CD4-positive, alpha-beta T cell treated with Interleukin-1 beta for 1 hour (primary cell): ENCODE results near the gene PPP2R2D.

Experiments used
- DNase-seq, 2 donors: peaks; one replicate each; pipeline ENCODE4 v3.0.0-alpha.2; 2020 to 2022

Gene PPP2R2D

GRCh38 chr10:131900350-131901152, at the start of gene PPP2R2D:
TSS of gene PPP2R2D (plus strand) at chr10:131901008. CDS start at chr10:131901149, 141 bp downstream.
- peak; percentile 95 to 96 for DNase-seq

GRCh38 chr10:131851346-131851745, 49.5 kb upstream of the PPP2R2D start:
- no peak for DNase-seq

GRCh38 chr10:131852176-131852822, 48.5 kb upstream of the PPP2R2D start:
- no peak for DNase-seq

- no peak for DNase-seq
Observed at GRCh38 chr10:131852823-131853609, 47.8 kb upstream of the PPP2R2D start.

GRCh38 chr10:131853610-131853964, 47.2 kb upstream of the PPP2R2D start:
- DNase-seq: no peak

GRCh38 chr10:131854579-131855335, 46.1 kb upstream of the PPP2R2D start:
- no peak for DNase-seq

- no peak for DNase-seq
Observed at GRCh38 chr10:131855461-131856401, 45.1 kb upstream of the PPP2R2D start.

- DNase-seq: no peak
Observed at GRCh38 chr10:131856441-131857094, 44.2 kb upstream of the PPP2R2D start.

GRCh38 chr10:131857156-131858117, 43.4 kb upstream of the PPP2R2D start:
- no peak for DNase-seq

GRCh38 chr10:131858118-131858515, 42.7 kb upstream of the PPP2R2D start:
- no peak for DNase-seq

GRCh38 chr10:131858583-131859340, 42.0 kb upstream of the PPP2R2D start:
- DNase-seq: no peak

- no peak for DNase-seq
Observed at GRCh38 chr10:131859341-131860020, 41.3 kb upstream of the PPP2R2D start.

- no peak for DNase-seq
Observed at GRCh38 chr10:131860311-131860710, 40.5 kb upstream of the PPP2R2D start.

GRCh38 chr10:131860806-131861440, 39.9 kb upstream of the PPP2R2D start:
- DNase-seq: no peak

GRCh38 chr10:131862548-131862947, 38.3 kb upstream of the PPP2R2D start:
- DNase-seq: no peak

GRCh38 chr10:131865223-131865917, 35.4 kb upstream of the PPP2R2D start:
- no peak for DNase-seq

- DNase-seq: no peak
Observed at GRCh38 chr10:131866673-131867072, 34.1 kb upstream of the PPP2R2D start.
